Central memory CD4-positive, alpha-beta T cell (primary cell): ENCODE results near the gene LIN7B.

Experiments used
- DNase-seq: peaks from one replicate; pipeline ENCODE4 v3.0.0; 2022

Gene LIN7B

DNA sequence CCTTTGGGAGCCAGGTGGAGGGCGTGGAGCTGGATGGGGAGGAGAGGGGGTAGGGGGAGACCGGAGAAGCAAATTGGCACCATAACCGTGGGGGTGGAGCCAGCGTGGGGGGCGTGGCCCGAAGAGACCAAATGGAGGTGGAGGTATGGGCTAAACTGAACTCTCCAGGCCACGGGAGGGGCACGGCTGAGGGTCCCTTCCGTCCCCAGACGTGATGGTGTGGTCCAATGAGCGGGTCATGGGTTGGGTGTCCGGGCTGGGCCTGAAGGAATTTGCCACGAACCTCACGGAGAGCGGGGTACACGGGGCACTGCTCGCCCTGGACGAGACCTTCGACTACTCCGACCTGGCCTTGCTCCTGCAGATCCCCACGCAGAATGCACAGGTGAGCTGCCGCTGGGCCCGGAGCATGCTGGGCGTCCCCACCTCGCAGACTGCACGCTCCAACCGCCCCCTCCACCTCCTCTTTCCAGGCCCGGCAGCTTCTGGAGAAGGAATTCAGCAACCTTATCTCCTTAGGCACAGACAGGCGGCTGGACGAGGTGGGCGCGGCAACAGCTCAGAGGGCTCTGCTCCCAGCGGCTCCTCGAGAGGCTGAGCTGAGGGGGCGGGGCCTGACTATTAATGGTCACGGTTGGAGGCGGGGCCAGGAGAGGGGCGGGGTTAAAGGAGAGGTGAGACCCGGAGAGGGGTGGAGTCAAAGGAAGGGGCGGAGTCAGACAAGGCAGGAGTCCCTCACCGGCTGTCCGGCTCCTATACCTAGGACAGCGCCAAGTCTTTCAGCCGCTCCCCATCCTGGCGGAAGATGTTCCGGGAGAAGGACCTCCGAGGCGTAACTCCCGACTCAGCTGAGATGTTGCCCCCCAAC lies 34.8 kb downstream of the LIN7B start:
- DNase-seq: peak; percentile 64

DNA sequence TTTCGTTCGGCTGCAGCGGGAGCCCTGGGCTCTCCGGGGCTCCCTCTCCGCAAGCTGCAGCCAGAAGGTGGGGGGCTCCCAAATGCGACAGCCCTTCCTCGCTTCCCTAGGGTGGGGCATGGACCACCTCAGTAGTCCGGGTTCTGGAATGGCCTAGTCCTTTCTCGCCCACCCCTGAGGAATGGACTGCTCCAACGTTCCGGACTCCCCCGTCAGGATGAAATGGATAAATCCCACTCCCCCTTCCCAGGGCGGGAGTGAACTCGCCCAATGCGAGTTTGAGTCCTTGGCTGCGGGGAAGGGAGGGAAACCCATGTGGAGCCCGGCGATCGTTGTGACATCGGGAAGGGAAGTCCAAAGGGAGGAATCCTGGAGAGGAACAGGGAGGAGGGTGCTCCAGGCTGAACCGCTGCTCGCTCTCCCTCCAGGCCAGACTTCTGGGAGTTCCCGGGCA lies 35.5 kb downstream of the LIN7B start:
- DNase-seq: no peak

- DNase-seq: no peak
Observed at GRCh38 chr19:49150106-49150943, 36.2 kb downstream of the LIN7B start.

DNA sequence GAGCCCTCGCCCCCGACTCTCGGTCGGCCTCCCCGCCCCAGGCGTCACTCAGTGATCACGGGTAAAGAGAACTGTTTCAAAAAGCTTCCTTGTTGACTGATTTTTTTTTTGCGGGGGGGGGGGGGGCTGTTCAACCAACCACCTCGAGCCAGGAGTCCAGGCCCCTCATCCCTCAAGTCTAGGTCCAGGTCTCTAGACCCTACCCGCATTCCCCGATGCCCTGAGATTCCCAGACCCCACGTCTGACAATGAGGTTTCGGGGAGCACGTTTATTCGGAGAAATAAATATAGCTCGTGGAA lies 36.7 kb downstream of the LIN7B start:
- no peak for DNase-seq

DNA sequence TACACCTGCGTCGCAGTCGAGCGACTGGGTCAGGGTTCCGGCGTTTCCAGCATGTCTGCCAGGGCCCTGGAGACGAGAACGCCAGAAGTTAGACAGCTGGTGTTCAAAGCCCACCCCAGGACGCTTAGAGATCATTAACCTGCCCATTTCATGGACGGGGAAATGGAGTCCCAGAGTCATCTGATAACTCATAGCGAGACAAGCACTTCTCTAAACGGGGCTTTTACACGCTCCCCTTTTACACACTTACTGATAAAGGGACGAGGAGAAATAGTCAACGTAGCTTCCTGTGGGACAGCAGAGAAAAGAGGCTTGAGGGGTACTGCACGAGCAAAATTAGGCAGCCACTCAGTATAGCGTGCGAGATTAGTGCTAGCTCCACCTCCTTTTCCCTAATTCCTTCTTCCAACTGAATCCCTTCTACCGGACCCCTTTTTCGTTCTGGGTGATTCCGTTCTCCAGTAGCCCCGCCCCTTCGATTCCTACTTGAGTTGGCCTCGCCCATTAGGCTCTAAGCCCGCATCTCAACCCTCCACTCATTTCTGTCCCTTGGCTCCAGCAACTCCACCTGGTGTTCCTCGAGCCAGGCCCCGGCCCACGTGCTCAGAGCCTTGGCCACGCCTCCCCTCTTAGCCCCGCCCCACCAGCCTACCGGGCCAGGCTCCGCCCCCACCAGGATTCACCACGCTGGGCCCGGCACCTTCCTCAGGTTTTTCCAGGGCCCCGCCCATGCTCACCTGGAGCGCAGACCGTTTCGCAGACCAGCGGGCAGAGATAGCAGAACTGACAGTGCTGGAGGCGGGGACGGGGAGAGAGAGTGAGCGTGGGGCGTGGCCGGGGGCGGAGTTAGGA lies 37.3 kb downstream of the LIN7B start:
- DNase-seq: no peak

DNA sequence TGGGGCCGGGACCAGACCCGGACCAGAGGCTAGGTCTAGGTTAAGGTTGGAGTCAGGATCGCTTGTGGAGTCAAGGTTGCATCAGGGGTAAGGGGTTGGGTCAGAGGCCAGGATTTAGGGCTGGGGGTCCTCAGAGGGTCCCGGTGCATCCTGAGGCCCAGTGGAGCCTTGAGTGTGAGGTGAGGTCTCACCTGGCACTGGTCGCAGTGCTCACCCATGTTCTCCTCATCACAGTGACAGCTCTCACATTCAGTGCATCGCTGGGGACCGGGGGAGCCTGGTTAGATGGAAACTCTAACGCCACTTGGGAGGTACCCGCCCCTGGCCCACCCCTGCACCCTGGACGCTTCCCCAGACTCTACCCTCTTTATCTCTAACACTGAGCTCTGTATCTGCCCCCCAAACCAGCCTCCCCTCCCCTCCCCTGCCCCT lies 38.0 kb downstream of the LIN7B start:
- DNase-seq: no peak

DNA sequence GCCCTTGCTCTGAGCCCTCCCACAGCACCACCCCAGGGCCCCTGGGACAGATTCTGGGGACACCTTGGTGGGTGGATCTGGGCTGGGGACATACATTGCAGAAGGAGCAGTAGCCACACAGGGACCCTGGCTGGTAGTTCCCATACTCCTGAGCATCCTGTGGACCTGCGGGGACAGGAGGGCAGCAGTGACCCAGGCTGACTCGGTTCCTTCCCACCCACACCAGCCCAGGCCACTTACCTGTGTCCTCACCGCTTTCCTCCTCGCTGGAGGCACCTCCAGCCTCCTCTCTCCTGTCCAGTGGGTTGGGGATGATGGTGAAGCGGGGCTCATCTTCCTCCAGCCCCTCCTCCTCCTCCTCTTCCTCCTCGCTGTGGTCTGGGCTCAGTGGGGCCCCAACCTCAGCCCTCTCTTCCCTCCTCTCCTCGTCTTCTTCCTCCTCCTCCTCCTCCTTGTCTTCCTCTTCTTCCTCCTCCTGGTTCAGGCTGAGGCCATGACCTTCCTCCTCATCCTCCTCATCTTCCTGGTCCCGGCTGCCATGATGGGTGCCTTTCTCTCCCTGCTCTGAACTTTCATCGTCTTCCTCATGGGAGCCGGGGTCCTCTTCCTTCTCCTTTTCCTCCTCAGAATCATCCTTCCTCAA lies 39.1 kb downstream of the LIN7B start:
- no peak for DNase-seq

GRCh38 chr19:49154279-49154678 lies 40.1 kb downstream of the LIN7B start:
- DNase-seq: no peak

DNA sequence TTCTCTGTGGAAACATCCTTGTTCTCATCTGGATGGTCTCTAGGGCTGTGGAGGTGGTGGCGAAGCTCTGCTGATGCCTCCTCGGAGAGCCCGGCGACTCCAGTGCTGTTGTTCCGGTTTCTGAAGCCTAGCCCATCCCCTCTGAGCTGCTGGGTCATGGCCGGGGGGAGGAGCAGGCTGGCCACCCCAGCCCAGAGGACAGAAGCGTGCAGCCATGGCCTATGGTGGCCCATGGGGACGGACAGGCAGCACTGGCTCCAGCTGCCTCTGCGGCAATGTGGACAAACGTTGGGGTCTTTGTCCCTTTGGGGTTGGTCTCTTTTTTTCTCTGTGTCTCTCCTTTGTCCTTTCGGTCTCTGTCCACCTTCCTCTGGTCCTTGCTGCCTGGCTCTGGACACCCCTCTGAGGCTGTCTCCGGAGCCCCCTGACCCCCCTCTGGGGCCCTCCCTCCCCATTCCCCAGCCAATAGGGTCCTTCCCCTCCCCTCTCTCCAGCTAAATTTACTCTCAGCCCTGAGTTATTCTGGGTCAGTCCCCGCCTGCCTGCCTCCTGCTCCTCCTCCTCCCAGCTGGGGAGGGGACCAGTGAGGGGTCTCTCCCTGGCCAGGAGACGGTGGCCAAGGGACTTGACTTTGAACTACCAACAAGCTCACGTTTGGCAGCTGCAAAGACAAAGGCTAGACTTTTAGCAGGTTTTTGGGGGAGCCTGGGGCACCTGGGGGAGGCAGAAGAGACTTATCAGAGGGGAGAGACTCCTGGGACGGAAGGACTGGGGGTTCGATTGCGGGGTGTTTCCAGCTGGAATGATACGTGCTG lies 41.0 kb downstream of the LIN7B start, which contains the start of gene HRC:
Gene HRC (minus strand): TSS at position 392 of the 815 bp plus-strand sequence. CDS start 159 bp downstream, at position 233.
- no peak for DNase-seq

DNA sequence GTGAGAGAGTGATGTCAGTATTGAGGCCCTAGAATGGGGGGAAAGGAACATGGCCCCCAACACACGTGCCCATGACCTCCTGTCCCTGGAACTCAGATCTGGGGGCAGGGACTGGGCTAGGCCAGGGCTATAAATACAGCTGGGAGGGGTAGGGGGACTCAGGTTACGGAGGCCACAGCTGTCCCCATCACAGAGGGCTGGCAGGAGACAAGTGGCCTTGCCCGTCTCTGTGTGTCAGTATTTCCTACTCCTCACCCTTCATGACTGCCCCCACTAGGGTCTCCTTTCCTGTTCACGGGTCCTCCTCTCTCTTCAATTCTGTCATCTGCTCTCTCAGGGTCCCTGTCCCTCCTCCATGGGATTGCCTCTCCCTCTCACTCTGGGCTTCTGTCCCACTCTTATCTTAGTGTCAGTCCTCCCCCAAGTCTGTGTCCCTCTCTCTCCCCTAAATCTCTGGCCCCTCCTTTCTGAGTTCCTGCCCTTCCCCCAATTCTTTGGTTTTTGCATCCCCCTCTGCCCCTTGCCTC lies 41.7 kb downstream of the LIN7B start:
- no peak for DNase-seq

- no peak for DNase-seq
Observed at GRCh38 chr19:49157445-49158224, 43.5 kb downstream of the LIN7B start, which contains the start of gene TRPM4. Gene TRPM4, plus strand, starts transcription at chr19:49157792. Its CDS starts 75 bp downstream, at chr19:49157867.

- DNase-seq: no peak
Observed at GRCh38 chr19:49160450-49161189, 46.5 kb downstream of the LIN7B start.

DNA sequence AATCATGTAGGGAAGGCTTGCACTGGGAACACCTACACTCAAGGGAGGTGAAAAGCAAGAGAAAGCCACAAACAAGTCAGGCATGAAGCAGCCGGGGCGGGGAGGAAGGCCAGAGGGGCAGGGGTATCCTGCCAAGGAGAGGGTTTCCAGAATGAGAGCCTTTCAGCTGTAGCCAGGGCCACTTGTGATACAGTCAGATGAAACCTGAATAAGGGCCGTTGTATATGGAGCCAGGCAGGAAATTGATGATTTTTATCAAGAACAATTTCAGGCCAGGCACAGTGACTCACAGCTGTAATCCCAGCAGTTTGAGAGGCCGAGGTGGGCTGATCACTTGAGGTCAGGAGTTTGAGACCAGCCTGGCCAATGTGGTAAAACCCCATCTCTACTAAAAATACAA lies 47.8 kb downstream of the LIN7B start:
- no peak for DNase-seq

DNA sequence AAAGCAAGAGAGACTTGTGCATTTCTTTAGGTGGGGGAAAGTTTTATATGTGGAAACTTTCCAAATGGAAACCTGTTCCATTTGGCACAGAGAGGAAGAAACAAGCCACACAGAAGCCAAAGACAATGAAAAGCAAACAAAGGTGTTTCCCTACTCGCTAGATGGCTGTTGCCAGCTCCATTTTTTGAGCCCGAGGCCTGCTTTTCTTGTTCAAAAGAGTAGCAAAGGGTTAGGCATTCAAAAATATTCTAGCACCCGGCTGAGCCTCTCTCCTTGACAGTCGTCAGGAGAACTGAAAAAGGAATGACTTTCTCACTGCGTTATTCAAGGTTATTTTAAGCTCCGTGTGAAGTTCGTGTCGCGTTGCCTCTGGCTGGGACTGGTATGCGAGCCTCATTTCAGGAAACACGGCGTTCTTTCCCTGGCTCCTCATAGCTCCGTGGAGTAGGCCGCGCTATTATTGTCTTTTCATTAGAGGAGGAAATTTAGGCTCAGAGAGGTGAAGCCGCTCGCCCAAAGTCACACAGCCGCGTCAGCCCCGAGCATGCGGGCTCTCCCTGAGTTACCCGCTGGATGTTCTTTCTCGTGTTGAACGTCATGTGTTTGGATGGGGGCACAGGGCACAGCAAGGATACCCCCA lies 51.1 kb downstream of the LIN7B start:
- DNase-seq: no peak

DNA sequence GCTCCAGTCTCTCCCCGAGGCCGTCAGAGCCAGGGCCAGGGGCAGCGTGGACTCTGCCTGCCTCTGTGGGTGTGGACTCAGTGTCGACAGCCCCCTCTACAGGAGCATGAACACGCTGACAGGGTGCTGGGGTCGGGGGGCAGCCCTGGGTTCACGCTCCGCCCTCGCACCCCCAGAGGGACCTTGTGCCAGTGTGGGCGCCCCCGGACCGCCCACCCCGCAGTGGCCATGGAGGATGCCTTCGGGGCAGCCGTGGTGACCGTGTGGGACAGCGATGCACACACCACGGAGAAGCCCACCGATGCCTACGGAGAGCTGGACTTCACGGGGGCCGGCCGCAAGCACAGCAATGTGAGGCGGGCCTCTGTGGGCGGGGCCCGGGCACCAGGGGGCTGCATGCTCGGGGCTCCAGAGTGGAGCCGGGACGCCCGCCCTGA lies 51.7 kb downstream of the LIN7B start:
- no peak for DNase-seq

DNA sequence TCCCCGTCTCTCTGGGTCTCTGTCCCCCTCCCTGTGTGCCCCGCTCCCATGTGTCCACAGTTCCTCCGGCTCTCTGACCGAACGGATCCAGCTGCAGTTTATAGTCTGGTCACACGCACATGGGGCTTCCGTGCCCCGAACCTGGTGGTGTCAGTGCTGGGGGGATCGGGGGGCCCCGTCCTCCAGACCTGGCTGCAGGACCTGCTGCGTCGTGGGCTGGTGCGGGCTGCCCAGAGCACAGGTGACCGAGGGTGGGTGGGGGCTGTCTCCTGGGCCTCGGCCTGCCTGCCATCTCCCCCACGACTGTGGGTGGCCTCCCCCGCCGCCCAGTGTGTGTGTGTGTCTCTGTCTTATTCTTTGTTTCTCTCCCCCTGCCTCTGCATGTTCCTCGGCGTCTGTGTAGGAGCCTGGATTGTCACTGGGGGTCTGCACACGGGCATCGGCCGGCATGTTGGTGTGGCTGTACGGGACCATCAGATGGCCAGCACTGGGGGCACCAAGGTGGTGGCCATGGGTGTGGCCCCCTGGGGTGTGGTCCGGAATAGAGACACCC lies 53.8 kb downstream of the LIN7B start:
- no peak for DNase-seq
